HCT116 (cell line): Measurements from ENCODE around the gene MCF2L. TPM values are rescaled to one million over a fixed set of nuclear protein-coding genes. Genes with fewer than 3 reads are reported as not detected.

Experiments
- ATAC-seq: fragments of 200-7000 bp; cut with Tn5 transposase; 2 replicates; pipeline ENCODE4 v1.9.1; 2020; ENCODE audit warnings: mild to moderate bottlenecking, moderate library complexity
- BruUV-seq: library from RNA; stranded (reverse); fragments of 400-500 nt; replicated peaks from 2 replicates; lab custom pipeline; 2021; lab: Mats Ljungman, UMichigan
- CTCF ChIA-PET: fragments of 300-600 bp; sonication (Branson Sonifier 250); formaldehyde crosslinking; loops from one replicate; lab custom pipeline; 2021; ENCODE audit warnings: antibody characterized with exemption; lab: Charles Lee
- POLR2A ChIA-PET: fragments of 300-600, 350-600 bp; sonication (Branson Sonifier 250); formaldehyde crosslinking; loops from one replicate; lab custom pipeline; 2021; ENCODE audit warnings: antibody characterized with exemption; lab: Charles Lee
- RAD21 ChIA-PET, 2 experiments: fragments of 300-600 bp; sonication (Branson Sonifier 250); formaldehyde crosslinking; loops; one replicate each; lab custom pipeline; 2023; ENCODE audit warnings: low total read pairs in 2 of 2; ENCODE audit not compliant: uncharacterized antibody in 2 of 2, unreplicated experiment in 2 of 2, low non-redundant PET in 1 of 2; lab: Charles Lee
- DNase-seq: peaks from one replicate; pipeline ENCODE4 v3.0.0-alpha.2; 2010; ENCODE audit warnings: low read depth, low spot score
- H2AFZ ChIP-seq: fragments of 200-600 bp; shearing (Covaris generic), sonication (generic); 2 replicates; pipeline ENCODE4 v1.6.1; 2017; ENCODE audit warnings: low read depth, mixed run types, mixed read lengths, antibody characterized with exemption, low read length; ENCODE audit not compliant: poor library complexity, severe bottlenecking
- H3K27ac ChIP-seq: 2 replicates; pipeline ENCODE4 v1.5.1; 2012; ENCODE audit warnings: low read depth, low read length
- H3K27me3 ChIP-seq: fragments of 200-600 bp; sonication (generic); 2 replicates; pipeline ENCODE4 v1.6.1; 2016; ENCODE audit warnings: mixed run types, low read length, mixed read lengths; ENCODE audit not compliant: insufficient read depth
- H3K36me3 ChIP-seq, 2 experiments: fragments of 200-500 bp in 1 of 2; fragments of 200-600 bp in 1 of 2; sonication (Bioruptor generic) in 1 of 2; sonication (generic) in 1 of 2; 2 replicates each; pipeline versions ENCODE4 v1.5.1 to v1.6.1; 2014 to 2016; ENCODE audit warnings: low read length in 2 of 2, inconsistent platforms in 1 of 2, mixed read lengths in 1 of 2, mixed run types in 1 of 2; ENCODE audit not compliant: insufficient read depth in 2 of 2, control insufficient read depth in 1 of 2
- H3K4me1 ChIP-seq, 2 experiments: fragments of 200-600 bp in 1 of 2; sonication (generic) in 1 of 2; 2 replicates each; pipeline versions ENCODE4 v1.5.1 to v1.6.1; 2012 to 2017; ENCODE audit warnings: low read length in 2 of 2, inconsistent platforms in 1 of 2, mild to moderate bottlenecking in 1 of 2, mixed read lengths in 1 of 2, mixed run types in 1 of 2, moderate library complexity in 1 of 2; ENCODE audit not compliant: insufficient read depth in 2 of 2, control insufficient read depth in 1 of 2
- H3K4me2 ChIP-seq: fragments of 200-600 bp; sonication (generic); 2 replicates; pipeline ENCODE4 v1.6.1; 2017; ENCODE audit warnings: mixed run types, low read length, mixed read lengths
- H3K4me3 ChIP-seq, 2 experiments: fragments of 200-600 bp in 1 of 2; sonication (generic) in 1 of 2; replicated peaks in 1 of 2; 2 replicates each; pipeline ENCODE4 v1.5.1; 2011 to 2016; ENCODE audit warnings: low read length in 2 of 2, control low read depth in 1 of 2, low read depth in 1 of 2, mild to moderate bottlenecking in 1 of 2, mixed read lengths in 1 of 2, mixed run types in 1 of 2
- H3K79me2 ChIP-seq: fragments of 200-600 bp; sonication (generic); 2 replicates; pipeline ENCODE4 v1.6.1; 2017; ENCODE audit warnings: mild to moderate bottlenecking, mixed run types, low read length, moderate library complexity, mixed read lengths; ENCODE audit not compliant: insufficient read depth
- H3K9ac ChIP-seq: fragments of 200-600 bp; sonication (generic); 2 replicates; pipeline ENCODE4 v1.6.1; 2016; ENCODE audit warnings: low read length, mixed read lengths
- H3K9me2 ChIP-seq: fragments of 200-600 bp; sonication (generic), shearing (Covaris generic); 2 replicates; pipeline ENCODE4 v1.6.1; 2017; ENCODE audit warnings: mixed run types, mild to moderate bottlenecking, moderate library complexity; ENCODE audit not compliant: insufficient read depth
- H3K9me3 ChIP-seq, 2 experiments: fragments of 200-500 bp in 1 of 2; fragments of 200-600 bp in 1 of 2; sonication (Bioruptor generic) in 1 of 2; sonication (generic) in 1 of 2; 2 replicates each; pipeline ENCODE4 v1.6.1; 2014 to 2017; ENCODE audit warnings: low read length in 2 of 2, mixed read lengths in 2 of 2, inconsistent platforms in 1 of 2, low read depth in 1 of 2, mild to moderate bottlenecking in 1 of 2, mixed run types in 1 of 2, moderate library complexity in 1 of 2; ENCODE audit not compliant: control insufficient read depth in 1 of 2, insufficient read depth in 1 of 2
- H4K20me1 ChIP-seq: fragments of 200-600 bp; sonication (generic), shearing (Covaris generic); 2 replicates; pipeline ENCODE4 v1.6.1; 2017; ENCODE audit warnings: mixed run types, mild to moderate bottlenecking, moderate library complexity; ENCODE audit not compliant: insufficient read depth
- CTCF ChIP-seq, 3 experiments: fragments of 200-600 bp in 1 of 3; sonication (generic) in 1 of 3; IDR thresholded peaks in 2 of 3; conservative IDR thresholded peaks in 1 of 3; 2 replicates each; pipeline ENCODE4 v1.5.1; 2012 to 2017; ENCODE audit warnings: low read depth in 2 of 3, low read length in 2 of 3, antibody characterized with exemption in 1 of 3, borderline replicate concordance in 1 of 3, control low read depth in 1 of 3, mild to moderate bottlenecking in 1 of 3, mixed read lengths in 1 of 3, mixed run types in 1 of 3, moderate library complexity in 1 of 3; ENCODE audit not compliant: insufficient read depth in 1 of 3
- ELF1 ChIP-seq: IDR thresholded peaks from 2 replicates; pipeline ENCODE4 v1.6.1; 2012; ENCODE audit warnings: low read depth, borderline replicate concordance
- EZH2 ChIP-seq: fragments of 200-600 bp; sonication (generic); IDR thresholded peaks from 2 replicates; pipeline ENCODE4 v1.6.1; 2017; ENCODE audit warnings: antibody characterized with exemption, mixed run types
- JUND ChIP-seq: IDR thresholded peaks from 2 replicates; pipeline ENCODE4 v1.6.1; 2012
- POLR2A ChIP-seq: IDR thresholded peaks from 2 replicates; pipeline ENCODE4 v1.7.0; 2011; ENCODE audit warnings: borderline replicate concordance; ENCODE audit not compliant: insufficient read depth, insufficient read length; ENCODE audit errors: extremely low read depth
- RAD21 ChIP-seq: IDR thresholded peaks from 2 replicates; pipeline ENCODE4 v1.6.1; 2012; ENCODE audit warnings: low read depth, mild to moderate bottlenecking
- REST ChIP-seq: IDR thresholded peaks from 2 replicates; pipeline ENCODE4 v1.6.1; 2012; ENCODE audit warnings: low read depth
- SIN3A ChIP-seq: IDR thresholded peaks from 2 replicates; pipeline ENCODE4 v1.6.1; 2012; ENCODE audit warnings: low read depth
- SP1 ChIP-seq: IDR thresholded peaks from 2 replicates; pipeline ENCODE4 v1.6.1; 2012; ENCODE audit warnings: low read depth
- SRF ChIP-seq: IDR thresholded peaks from 2 replicates; pipeline ENCODE4 v1.6.1; 2012; ENCODE audit warnings: low read depth
- TCF7L2 ChIP-seq: IDR thresholded peaks from 2 replicates; pipeline ENCODE4 v1.7.0; 2011; ENCODE audit warnings: borderline replicate concordance, inconsistent platforms; ENCODE audit not compliant: insufficient read depth, insufficient read length; ENCODE audit errors: extremely low read depth
- YY1 ChIP-seq: IDR thresholded peaks from 2 replicates; pipeline ENCODE4 v1.6.1; 2011; ENCODE audit warnings: low read length, low read depth, moderate library complexity, mild to moderate bottlenecking; ENCODE audit not compliant: insufficient replicate concordance; ENCODE audit errors: extremely low read depth
- ZFX ChIP-seq: fragments of 450-650 bp; IDR thresholded peaks from 2 replicates; pipeline ENCODE4 v1.6.1; 2017
- ZNF274 ChIP-seq: fragments of 200-500 bp; sonication (Bioruptor generic); IDR thresholded peaks from 2 replicates; pipeline ENCODE4 v1.6.1; 2014; ENCODE audit warnings: mild to moderate bottlenecking, low read depth, low read length, inconsistent platforms
- intact Hi-C: fragments of 100-400 bp; cut with micrococcal nuclease; formaldehyde crosslinking; loops from 2 replicates; pipeline ENCODE4 v1.10.0; 2022
- total RNA-seq: library from RNA; stranded (reverse); gene quantifications from one replicate; pipeline ENCODE4 v1.2.1, GENCODE V29; 2021; ENCODE audit not compliant: unreplicated experiment

MCF2L gene
- total RNA-seq, 1 experiment from 2014 or later, result 19.3 TPM

GRCh38 chr13:113014752-113015745 lies 46.0 kb downstream of the MCF2L start:
- Histone ChIP-seq H3K27ac (no peak overlapping the region), H3K4me1 (no peaks in the 10 kb centered on the region), H3K36me3 (no peaks in the 10 kb centered on the region), H3K4me3 (no peak overlapping the region), H2AFZ (no peak overlapping the region), H3K9ac (no peak overlapping the region), H3K79me2 (no peaks in the 10 kb centered on the region), H3K9me2 (no peaks in the 10 kb centered on the region), H3K27me3 (no peaks in the 10 kb centered on the region), H3K9me3 (no peaks in the 10 kb centered on the region), H4K20me1 (no peaks in the 10 kb centered on the region), H3K4me2 (no peak overlapping the region)
- DNase-seq, result no peak
- ChIA-PET RAD21 (no interaction called here), CTCF (no interaction called here), POLR2A (no interaction called here)
- ATAC-seq, result no peak
- TF ChIP-seq YY1, result no peak
- TF ChIP-seq ZNF274, result no peak
- no peak for TF ChIP-seq RAD21
- TF ChIP-seq POLR2A, result no peak
- no peak for TF ChIP-seq ZFX
- TF ChIP-seq ELF1, result no peak
- BruUV-seq, result no TSS peak
- intact Hi-C loops, result no loop called here

GRCh38 chr13:113015826-113016525 lies 47.0 kb downstream of the MCF2L start:
- no peak overlapping the region for H3K4me2 ChIP-seq
- ChIA-PET RAD21 (no interaction called here), CTCF (no interaction called here), POLR2A (no interaction called here)
- H3K4me1 ChIP-seq, result no peaks in the 10 kb centered on the region
- H3K9ac ChIP-seq, result no peak overlapping the region
- no peaks in the 10 kb centered on the region for H3K27me3 ChIP-seq
- no peak overlapping the region for H3K27ac ChIP-seq
- DNase-seq (no peak), ATAC-seq (no peak)
- no peaks in the 10 kb centered on the region for H3K9me3 ChIP-seq
- H2AFZ ChIP-seq, result no peak overlapping the region
- no peak overlapping the region for H3K4me3 ChIP-seq
- intact Hi-C loops, result no loop called here
- no peaks in the 10 kb centered on the region for H3K36me3 ChIP-seq
- no TSS peak for BruUV-seq
- H3K9me2 ChIP-seq, result no peaks in the 10 kb centered on the region
- H4K20me1 ChIP-seq, result no peaks in the 10 kb centered on the region
- H3K79me2 ChIP-seq, result no peaks in the 10 kb centered on the region
- TF ChIP-seq SRF, result no peak
- TF ChIP-seq JUND, result no peak
- TF ChIP-seq TCF7L2, result no peak
- TF ChIP-seq REST, result no peak
- no peak for TF ChIP-seq SP1
- no peak for TF ChIP-seq CTCF (IDR thresholded peaks at IDR 0.05 in 2 of 3, conservative IDR thresholded peaks at IDR 0.05 in 1 of 3; ENCODE audit: borderline replicate concordance in 1 of 3, insufficient read depth in 1 of 3, low read depth in 2 of 3, low read length in 2 of 3)
- no peak for TF ChIP-seq SIN3A
- no peak for TF ChIP-seq EZH2
